Measurements from ENCODE around the gene ZSWIM3.

The ZSWIM3 gene

GRCh38 chr20:45910670-45911485 lies 53.5 kb downstream of the ZSWIM3 start:
- DNase-seq: peak; percentile 87 to 90

- peak in 1 of 2 experiments; percentile 48 for DNase-seq
These were observed 54.3 kb downstream of the ZSWIM3 start, which contains the start of gene PLTP for GRCh38 chr20:45911486-45912343. Gene PLTP (minus strand): TSS chr20:45912155. CDS start chr20:45911452, 703 bp downstream.

- no peak for DNase-seq
These were observed 54.9 kb downstream of the ZSWIM3 start for GRCh38 chr20:45912344-45912682.

DNA sequence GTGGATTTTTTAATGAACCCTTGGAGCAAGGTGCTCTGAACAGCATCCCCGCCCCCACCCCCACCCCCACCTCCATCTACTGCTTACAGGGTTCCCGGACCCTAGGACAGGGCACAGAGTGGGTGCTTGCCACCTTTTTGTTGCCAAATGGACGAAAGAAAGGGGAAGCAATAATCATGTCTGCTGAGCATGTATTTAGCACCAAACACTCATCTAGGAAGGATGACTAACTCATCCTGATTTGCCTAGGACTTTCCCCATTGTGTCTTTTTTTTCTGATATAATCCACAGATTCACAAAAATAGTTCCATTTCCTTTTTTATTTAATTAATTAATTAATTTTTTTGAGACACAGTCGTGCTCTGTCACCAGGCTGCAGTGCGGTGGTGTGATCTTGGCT lies 55.7 kb downstream of the ZSWIM3 start:
- DNase-seq: no peak

GRCh38 chr20:45917790-45918141 lies 60.4 kb downstream of the ZSWIM3 start:
- no peak for DNase-seq

GRCh38 chr20:45918182-45918737 lies 60.8 kb downstream of the ZSWIM3 start:
- DNase-seq: no peak

GRCh38 chr20:45918779-45919537 lies 61.5 kb downstream of the ZSWIM3 start:
- DNase-seq: no peak

- DNase-seq: no peak
These were observed 62.4 kb downstream of the ZSWIM3 start for GRCh38 chr20:45919542-45920399.

GRCh38 chr20:45920462-45921336 lies 63.3 kb downstream of the ZSWIM3 start:
- no peak for DNase-seq

DNA sequence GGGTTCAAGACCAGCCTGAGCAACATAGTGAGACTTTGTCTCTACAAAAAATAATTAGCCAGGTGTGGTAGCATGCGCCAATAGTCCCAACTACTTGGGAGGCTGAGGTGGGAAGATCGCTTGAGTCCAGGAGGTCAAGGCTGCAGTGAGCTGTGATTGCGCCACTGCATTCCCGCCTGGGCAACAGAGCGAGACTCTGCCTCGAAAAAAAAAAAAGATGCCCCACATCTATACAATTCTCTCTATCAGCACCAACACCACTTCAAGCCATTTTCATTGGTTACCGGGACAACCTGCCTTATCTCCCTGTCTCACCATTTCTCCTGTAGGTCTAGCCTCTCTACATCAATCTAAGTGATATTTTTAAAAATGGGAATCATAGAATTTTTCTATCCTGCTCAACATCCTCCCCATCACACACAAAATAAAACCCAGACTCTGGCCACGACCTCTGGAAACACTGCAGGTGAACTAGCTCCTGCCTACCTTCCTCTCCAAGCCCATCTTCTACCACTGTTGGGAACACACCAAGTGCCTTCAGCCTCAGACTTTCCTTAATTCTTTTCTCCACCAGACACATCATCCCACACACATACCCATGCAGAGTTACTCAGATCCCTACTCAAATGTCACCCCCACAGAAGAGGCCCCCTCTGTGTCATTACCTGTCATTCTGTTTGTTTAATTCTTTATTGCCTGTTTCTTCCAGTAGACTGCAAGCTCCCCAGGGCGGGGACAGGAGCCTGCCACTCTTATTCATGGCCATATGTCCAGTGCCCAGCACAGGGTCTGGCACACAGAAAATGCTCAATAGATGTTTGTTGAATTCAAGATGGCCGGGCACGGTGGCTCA lies 64.1 kb downstream of the ZSWIM3 start:
- DNase-seq: no peak

GRCh38 chr20:45924391-45925261 lies 67.2 kb downstream of the ZSWIM3 start:
- DNase-seq: no peak

GRCh38 chr20:45925821-45926506 lies 68.5 kb downstream of the ZSWIM3 start:
- no peak for DNase-seq

DNA sequence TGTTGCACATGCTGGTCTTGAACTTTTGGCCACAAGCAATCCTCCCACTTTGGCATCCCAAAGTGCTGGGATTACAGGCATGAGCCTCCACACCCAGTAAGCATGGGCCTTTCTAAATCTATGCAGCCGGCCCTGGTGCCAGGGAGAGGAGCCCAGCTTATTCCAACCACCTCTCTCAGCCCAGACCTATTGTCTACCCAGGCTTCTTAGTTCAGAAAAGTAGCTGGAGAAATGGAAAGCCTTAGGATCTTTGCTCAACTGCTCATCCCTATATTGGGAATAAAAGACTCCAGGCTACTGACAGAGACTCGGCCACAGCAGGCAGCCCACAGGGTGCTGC lies 69.3 kb downstream of the ZSWIM3 start:
- no peak for DNase-seq

DNA sequence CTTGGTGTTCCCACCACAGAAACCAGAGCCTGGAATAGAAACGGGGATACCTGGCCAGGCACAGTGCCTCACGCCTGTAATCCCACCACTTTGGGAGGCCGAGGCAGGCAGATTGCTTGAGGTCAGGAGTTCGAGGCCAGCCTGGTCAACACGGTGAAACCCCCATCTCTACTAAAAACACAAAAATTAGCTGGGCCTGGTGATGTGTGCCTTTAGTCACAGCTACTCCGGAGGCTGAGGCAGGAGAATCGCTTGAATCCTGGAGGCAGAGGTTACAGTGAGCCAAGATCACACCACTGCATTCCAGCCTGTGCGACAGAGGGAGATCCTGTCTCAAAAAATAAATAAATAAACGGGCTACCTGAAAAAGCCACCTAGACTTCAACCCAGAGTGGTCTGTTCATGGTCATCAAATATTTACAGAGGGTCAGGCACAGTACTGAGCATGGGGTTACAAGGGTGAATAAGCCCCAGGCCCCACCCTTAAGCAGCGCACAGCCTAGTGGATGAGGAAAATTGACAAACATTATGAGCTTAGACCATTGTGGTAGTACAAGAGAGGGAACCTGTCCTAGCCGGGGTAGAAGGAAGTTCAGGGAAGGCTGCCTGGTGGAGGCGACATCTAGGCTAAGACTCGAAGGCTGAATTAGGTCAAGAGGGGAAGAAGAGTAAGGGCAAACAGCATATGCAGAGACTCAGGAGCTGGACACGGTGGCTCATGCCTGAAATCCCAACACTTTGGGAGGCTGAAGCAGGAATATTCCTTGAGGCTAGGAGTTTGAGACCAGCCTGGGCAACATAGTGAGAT lies 69.9 kb downstream of the ZSWIM3 start:
- no peak for DNase-seq
